MG63 (cell line): ENCODE data around the gene RAB3IL1. TPM values are rescaled to one million over a fixed set of nuclear protein-coding genes. Genes with fewer than 3 reads are reported as not detected.

Experiments
- DNase-seq: peaks from one replicate; pipeline ENCODE4 v3.0.0-alpha.2; 2020
- H3K27me3 ChIP-seq: fragments of 250-450 bp; sonication (Bioruptor Pico); 2 replicates; pipeline ENCODE4 v1.5.1; 2020; ENCODE audit warnings: mild to moderate bottlenecking, moderate library complexity
- H3K36me3 ChIP-seq: fragments of 250-450 bp; sonication (Bioruptor Pico); 2 replicates; pipeline ENCODE4 v1.5.1; 2020; ENCODE audit warnings: mild to moderate bottlenecking, moderate library complexity
- H3K4me3 ChIP-seq: fragments of 250-450 bp; sonication (Bioruptor Pico); 2 replicates; pipeline ENCODE4 v1.5.1; 2020; ENCODE audit warnings: mild to moderate bottlenecking, moderate library complexity
- H3K9me3 ChIP-seq: fragments of 250-450 bp; sonication (Bioruptor Pico); 2 replicates; pipeline ENCODE4 v1.5.1; 2020; ENCODE audit warnings: mild to moderate bottlenecking, moderate library complexity
- total RNA-seq: library from RNA; depleted of rRNA; stranded (reverse); fragments of >200 nt; shearing (Covaris generic); gene quantifications from 2 replicates; pipeline ENCODE4 v1.2.3, GENCODE V29; 2014; ENCODE audit warnings: low replicate concordance

The RAB3IL1 gene
- total RNA-seq, 1 experiment from 2014 or later: 3.0 TPM

GRCh38 chr11:61912991-61913698 is 4.2 kb downstream of the RAB3IL1 start:
- Histone ChIP-seq H3K27me3 (no peaks in the 10 kb centered on the region), H3K4me3 (no peak overlapping the region), H3K9me3 (no peaks in the 10 kb centered on the region), H3K36me3 (no peaks in the 10 kb centered on the region)
- no peak for DNase-seq

GRCh38 chr11:61912530-61912898 is 4.9 kb downstream of the RAB3IL1 start:
- H3K27me3 ChIP-seq: no peaks in the 10 kb centered on the region
- no peaks in the 10 kb centered on the region for H3K9me3 ChIP-seq
- no peak overlapping the region for H3K4me3 ChIP-seq
- DNase-seq: no peak
- no peaks in the 10 kb centered on the region for H3K36me3 ChIP-seq

- H3K36me3 ChIP-seq: no peaks in the 10 kb centered on the region
- DNase-seq: no peak
- H3K9me3 ChIP-seq: no peaks in the 10 kb centered on the region
- no peak overlapping the region for H3K4me3 ChIP-seq
- H3K27me3 ChIP-seq: no peaks in the 10 kb centered on the region
Measured at GRCh38 chr11:61911701-61912529, 5.5 kb downstream of the RAB3IL1 start.

- Histone ChIP-seq H3K36me3 (no peaks in the 10 kb centered on the region), H3K4me3 (no peak overlapping the region), H3K9me3 (no peaks in the 10 kb centered on the region), H3K27me3 (no peaks in the 10 kb centered on the region)
- no peak for DNase-seq
Measured at GRCh38 chr11:61911128-61911700, 6.2 kb downstream of the RAB3IL1 start.

GRCh38 chr11:61910187-61911127 is 6.9 kb downstream of the RAB3IL1 start:
- no peak overlapping the region for H3K4me3 ChIP-seq
- no peaks in the 10 kb centered on the region for H3K27me3 ChIP-seq
- DNase-seq: no peak
- H3K36me3 ChIP-seq: no peaks in the 10 kb centered on the region
- H3K9me3 ChIP-seq: no peaks in the 10 kb centered on the region

GRCh38 chr11:61908730-61909316 is 8.5 kb downstream of the RAB3IL1 start:
- H3K27me3 ChIP-seq: no peaks in the 10 kb centered on the region
- DNase-seq: no peak
- no peak overlapping the region for H3K4me3 ChIP-seq
- no peaks in the 10 kb centered on the region for H3K36me3 ChIP-seq
- no peaks in the 10 kb centered on the region for H3K9me3 ChIP-seq

GRCh38 chr11:61907871-61908729 is 9.3 kb downstream of the RAB3IL1 start:
- H3K4me3 ChIP-seq: no peak overlapping the region

GRCh38 chr11:61907282-61907681 is 10.1 kb downstream of the RAB3IL1 start:
- no peak for DNase-seq
- H3K27me3 ChIP-seq: no peaks in the 10 kb centered on the region
- H3K4me3 ChIP-seq: no peak overlapping the region
- H3K9me3 ChIP-seq: no peaks in the 10 kb centered on the region
- no peaks in the 10 kb centered on the region for H3K36me3 ChIP-seq

More at GRCh38 chr11:61907871-61908729, 9.3 kb downstream of the RAB3IL1 start:
- Histone ChIP-seq H3K27me3 (no peaks in the 10 kb centered on the region), H3K36me3 (no peaks in the 10 kb centered on the region), H3K9me3 (no peaks in the 10 kb centered on the region)
- no peak for DNase-seq

GRCh38 chr11:61906522-61906909 is 10.8 kb downstream of the RAB3IL1 start:
- no peaks in the 10 kb centered on the region for H3K27me3 ChIP-seq
- H3K36me3 ChIP-seq: no peaks in the 10 kb centered on the region
- no peaks in the 10 kb centered on the region for H3K9me3 ChIP-seq
- DNase-seq: no peak
- H3K4me3 ChIP-seq: no peak overlapping the region

GRCh38 chr11:61905801-61906521 is 11.4 kb downstream of the RAB3IL1 start:
- DNase-seq: no peak
- no peaks in the 10 kb centered on the region for H3K9me3 ChIP-seq
- no peaks in the 10 kb centered on the region for H3K36me3 ChIP-seq
- no peaks in the 10 kb centered on the region for H3K27me3 ChIP-seq
- H3K4me3 ChIP-seq: no peak overlapping the region

- no peak for DNase-seq
- Histone ChIP-seq H3K9me3 (no peaks in the 10 kb centered on the region), H3K36me3 (no peaks in the 10 kb centered on the region), H3K27me3 (no peaks in the 10 kb centered on the region), H3K4me3 (no peak overlapping the region)
Measured at GRCh38 chr11:61905067-61905696, 12.2 kb downstream of the RAB3IL1 start.

- H3K27me3 ChIP-seq: no peaks in the 10 kb centered on the region
- DNase-seq: no peak
Measured at GRCh38 chr11:61904539-61905048, 12.8 kb downstream of the RAB3IL1 start.

GRCh38 chr11:61903845-61904244 is 13.5 kb downstream of the RAB3IL1 start:
- no peaks in the 10 kb centered on the region for H3K9me3 ChIP-seq
- no peak for DNase-seq
- H3K4me3 ChIP-seq: no peak overlapping the region
- H3K27me3 ChIP-seq: no peaks in the 10 kb centered on the region
- H3K36me3 ChIP-seq: no peaks in the 10 kb centered on the region

More at GRCh38 chr11:61904539-61905048, 12.8 kb downstream of the RAB3IL1 start:
- Histone ChIP-seq H3K36me3 (no peaks in the 10 kb centered on the region), H3K4me3 (no peak overlapping the region), H3K9me3 (no peaks in the 10 kb centered on the region)

GRCh38 chr11:61902313-61902712 is 15.1 kb downstream of the RAB3IL1 start:
- DNase-seq: no peak
- Histone ChIP-seq H3K4me3 (no peak overlapping the region), H3K27me3 (no peaks in the 10 kb centered on the region), H3K36me3 (no peaks in the 10 kb centered on the region), H3K9me3 (no peaks in the 10 kb centered on the region)
